C4-2B (cell line): Measurements from ENCODE around the gene AKAP5.

Experiments used
- ZFX ChIP-seq: fragments of 450-650 bp; IDR thresholded peaks from 2 replicates; pipeline ENCODE4 v1.6.1; 2017
- TF ChIP-seq, protein P1 (sequence below): fragments of 450-650 bp; conservative IDR thresholded peaks from 2 replicates; pipeline ENCODE4 v1.5.1; 2017; ENCODE audit warnings: mild to moderate bottlenecking

GRCh38 chr14:64475585-64476273, 10.4 kb downstream of the AKAP5 start:
- TF ChIP-seq, protein P1, sequence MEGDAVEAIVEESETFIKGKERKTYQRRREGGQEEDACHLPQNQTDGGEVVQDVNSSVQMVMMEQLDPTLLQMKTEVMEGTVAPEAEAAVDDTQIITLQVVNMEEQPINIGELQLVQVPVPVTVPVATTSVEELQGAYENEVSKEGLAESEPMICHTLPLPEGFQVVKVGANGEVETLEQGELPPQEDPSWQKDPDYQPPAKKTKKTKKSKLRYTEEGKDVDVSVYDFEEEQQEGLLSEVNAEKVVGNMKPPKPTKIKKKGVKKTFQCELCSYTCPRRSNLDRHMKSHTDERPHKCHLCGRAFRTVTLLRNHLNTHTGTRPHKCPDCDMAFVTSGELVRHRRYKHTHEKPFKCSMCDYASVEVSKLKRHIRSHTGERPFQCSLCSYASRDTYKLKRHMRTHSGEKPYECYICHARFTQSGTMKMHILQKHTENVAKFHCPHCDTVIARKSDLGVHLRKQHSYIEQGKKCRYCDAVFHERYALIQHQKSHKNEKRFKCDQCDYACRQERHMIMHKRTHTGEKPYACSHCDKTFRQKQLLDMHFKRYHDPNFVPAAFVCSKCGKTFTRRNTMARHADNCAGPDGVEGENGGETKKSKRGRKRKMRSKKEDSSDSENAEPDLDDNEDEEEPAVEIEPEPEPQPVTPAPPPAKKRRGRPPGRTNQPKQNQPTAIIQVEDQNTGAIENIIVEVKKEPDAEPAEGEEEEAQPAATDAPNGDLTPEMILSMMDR, result no peak
- no peak for TF ChIP-seq ZFX
